HepG2 (cell line): ENCODE data around the gene JTB. TPM values are rescaled to one million over a fixed set of nuclear protein-coding genes. Genes with fewer than 3 reads are reported as not detected.
"Not testable (repeated sequence)": the region's sequence is repeated elsewhere in the genome, so short reads cannot be mapped to it uniquely, and the experiment has no call there.

Experiments used
- ATAC-seq: fragments of 200-7000 bp; cut with Tn5 transposase; 3 replicates; pipeline ENCODE4 v1.9.1; 2020; ENCODE audit warnings: mild to moderate bottlenecking, moderate library complexity
- BruUV-seq: library from RNA; stranded (reverse); fragments of 400-500 nt; replicated peaks from 2 replicates; lab custom pipeline; 2021; lab: Mats Ljungman, UMichigan
- CTCF ChIA-PET: fragments of 300-600 bp; formaldehyde crosslinking; extraction: SDS; loops from one replicate; lab custom pipeline; 2021; ENCODE audit warnings: low total read pairs, inconsistent platforms, low intra/inter-chr PET ratio; lab: Yijun Ruan, JAX
- POLR2A ChIA-PET: fragments of 350-600 bp; sonication (Branson Sonifier 250); formaldehyde crosslinking; loops from one replicate; lab custom pipeline; 2020; ENCODE audit warnings: antibody characterized with exemption, inconsistent platforms; lab: Yijun Ruan, JAX
- DNase-seq: peaks from one replicate; pipeline ENCODE4 v3.0.0-alpha.2; 2015; ENCODE audit warnings: low spot score
- FAIRE-seq: peaks from 3 replicates; lab custom pipeline; 2011; peaks lifted over from hg19 to GRCh38; lab: Jason Lieb, UNC
- H2AFZ ChIP-seq: one replicate; pipeline ENCODE4 v1.6.1; 2011; ENCODE audit warnings: low read length, inconsistent platforms
- H3K27ac ChIP-seq: fragments of 300-600 bp; 3 replicates; pipeline ENCODE4 v1.8.0; 2011; ENCODE audit warnings: mixed run types, mild to moderate bottlenecking, mixed read lengths, low read length, inconsistent platforms; ENCODE audit not compliant: insufficient read depth; ENCODE audit errors: extremely low read length
- H3K27me3 ChIP-seq, 2 experiments: fragments of 200-600 bp in 1 of 2; 2 replicates in 1 of 2; 3 replicates in 1 of 2; pipeline versions ENCODE4 v1.6.0 to v1.8.0; 2011; ENCODE audit warnings: low read length in 2 of 2, mild to moderate bottlenecking in 2 of 2, moderate library complexity in 2 of 2, inconsistent platforms in 1 of 2; ENCODE audit not compliant: insufficient read depth in 2 of 2, control insufficient read depth in 1 of 2
- H3K36me3 ChIP-seq, 2 experiments: fragments of 200-600 bp in 1 of 2; replicated peaks in 1 of 2; 2 replicates in 1 of 2; 3 replicates in 1 of 2; pipeline versions ENCODE4 v1.5.1 to v1.8.0; 2011; ENCODE audit warnings: low read length in 2 of 2, inconsistent platforms in 1 of 2; ENCODE audit not compliant: insufficient read depth in 2 of 2, control insufficient read depth in 1 of 2
- H3K4me1 ChIP-seq: 2 replicates; pipeline ENCODE4 v1.5.1; 2012; ENCODE audit warnings: low read length, inconsistent platforms; ENCODE audit not compliant: insufficient read depth
- H3K4me2 ChIP-seq: 2 replicates; pipeline ENCODE4 v1.6.0; 2011; ENCODE audit warnings: low read depth, low read length, inconsistent platforms
- H3K4me3 ChIP-seq, 3 experiments: fragments of 200-600 bp in 1 of 3; sonication (generic), shearing (Covaris generic) in 1 of 3; replicated peaks in 1 of 3; 2 replicates each; pipeline ENCODE4 v1.5.1; 2011 to 2016; ENCODE audit warnings: low read length in 3 of 3, inconsistent platforms in 2 of 3, low read depth in 2 of 3, mild to moderate bottlenecking in 2 of 3, control low read depth in 1 of 3, mixed read lengths in 1 of 3; ENCODE audit not compliant: insufficient read depth in 1 of 3
- H3K79me2 ChIP-seq: one replicate; pipeline ENCODE4 v1.6.1; 2011; ENCODE audit warnings: low read length, inconsistent platforms; ENCODE audit not compliant: insufficient read depth
- H3K9ac ChIP-seq: 2 replicates; pipeline ENCODE4 v1.6.0; 2011; ENCODE audit warnings: mild to moderate bottlenecking, low read depth, low read length, inconsistent platforms; ENCODE audit not compliant: insufficient read depth
- H3K9me3 ChIP-seq: 2 replicates; pipeline ENCODE4 v1.5.1; 2012; ENCODE audit warnings: mild to moderate bottlenecking, low read length
- H4K20me1 ChIP-seq: 2 replicates; pipeline ENCODE4 v1.6.0; 2011; ENCODE audit warnings: inconsistent platforms, mild to moderate bottlenecking, low read length, moderate library complexity; ENCODE audit not compliant: insufficient read depth
- ARID5B ChIP-seq: IDR thresholded peaks from 2 replicates; pipeline ENCODE4 v1.4.0; 2020; ENCODE audit warnings: mild to moderate bottlenecking, missing genetic modification reagents
- FOXA1 ChIP-seq, 2 experiments: fragments of 450-650 bp in 1 of 2; sonication (generic) in 1 of 2; formaldehyde crosslinking in 1 of 2; IDR thresholded peaks; 2 replicates each; pipeline versions ENCODE4 v1.4.0 to v1.6.1; 2016 to 2020; ENCODE audit warnings: missing genetic modification reagents in 1 of 2
- RCOR2 ChIP-seq: IDR thresholded peaks from 2 replicates; pipeline ENCODE4 v1.6.1; 2016; ENCODE audit warnings: missing biosample characterization, missing genetic modification reagents
- SPEN ChIP-seq: sonication (generic); formaldehyde crosslinking; IDR thresholded peaks from 2 replicates; pipeline ENCODE4 v1.5.1; 2020; ENCODE audit warnings: low read depth, mild to moderate bottlenecking, missing genetic modification reagents
- YEATS4 ChIP-seq: sonication (generic); formaldehyde crosslinking; IDR thresholded peaks from 2 replicates; pipeline ENCODE4 v1.4.0; 2020; ENCODE audit warnings: missing genetic modification reagents, borderline replicate concordance
- ZMYM3 ChIP-seq: sonication (generic); formaldehyde crosslinking; IDR thresholded peaks from 2 replicates; pipeline ENCODE4 v1.5.1; 2020; ENCODE audit warnings: mild to moderate bottlenecking, missing genetic modification reagents
- ZNF280D ChIP-seq: sonication (generic); formaldehyde crosslinking; IDR thresholded peaks from 2 replicates; pipeline ENCODE4 v1.5.1; 2020; ENCODE audit warnings: mild to moderate bottlenecking, missing genetic modification reagents
- WGBS: methylation state at CpG from one replicate; pipeline ENCODE4 v1.1.6; 2017; ENCODE audit warnings: low lambda C conversion rate; 5-methylcytosine and 5-hydroxymethylcytosine counted together
- in situ Hi-C: cut with HindIII; loops from 2 replicates; pipeline ENCODE4 v1.10.0; 2017; ENCODE audit warnings: low pct_unique_long_range_greater_than_20kb; ENCODE audit not compliant: extremely low pct_ligation_motif_present
- intact Hi-C: fragments of 100-400 bp; cut with micrococcal nuclease; formaldehyde crosslinking; loops from one replicate; pipeline ENCODE4 v1.10.0; 2022; ENCODE audit not compliant: unreplicated experiment
- polyA plus RNA-seq, 8 experiments: library from polyadenylated mRNA; depleted of rRNA in 3 of 8; stranded (reverse) in 7 of 8; unstranded in 1 of 8; fragments of >200 nt; fragmentation: Illumina TruSeq in 4 of 8; extraction: Trizol in 4 of 8; gene quantifications; 2 replicates each; pipeline versions ENCODE4 v1.2.1 to v1.2.3, GENCODE V29; 2011 to 2016; ENCODE audit warnings: low read depth in 4 of 8, missing spikeins in 1 of 8, mixed read lengths in 1 of 8; ENCODE audit not compliant: insufficient read depth in 1 of 8
- total RNA-seq, 5 experiments: library from RNA; depleted of rRNA; stranded (reverse); fragments of >200 nt; fragmentation: Illumina TruSeq; extraction: Trizol; gene quantifications; 2 replicates each; pipeline ENCODE4 v1.2.3, GENCODE V29; 2016; ENCODE audit warnings: low read depth in 1 of 5

Gene JTB
- total and polyA plus RNA-seq, 2 of the 13 experiments (the other 11 are each of a cell fraction or from before 2014, with no cell fraction given) = 96.7 to 99.2 TPM

GRCh38 chr1:153981735-153982134 lies 4.3 kb upstream of the JTB start:
- DNase-seq, CTCF ChIA-PET, H4K20me1 ChIP-seq, H3K27me3 ChIP-seq, POLR2A ChIA-PET, ATAC-seq, H3K36me3 ChIP-seq, H2AFZ ChIP-seq, FAIRE-seq, H3K9ac ChIP-seq, H3K9me3 ChIP-seq, H3K27ac ChIP-seq, intact Hi-C loops, H3K4me3 ChIP-seq, H3K4me2 ChIP-seq: not testable (repeated sequence)
- in situ Hi-C loops = loop anchor here (10.0 kb wide), 1 partner anchor 297 kb away; no protein-coding TSS in a partner anchor
- 93% methylated on average over 2 of the region's 2 CpGs for WGBS
- TSS peak; percentile 44 for BruUV-seq
- peaks cover 11% of the 10 kb centered on the region for H3K79me2 ChIP-seq
- peaks cover 24% of the 10 kb centered on the region for H3K4me1 ChIP-seq

- H3K9me3 ChIP-seq; H4K20me1 ChIP-seq; DNase-seq; H3K27me3 ChIP-seq; ATAC-seq; in situ Hi-C loops; BruUV-seq; CTCF ChIA-PET; intact Hi-C loops; TF ChIP-seq FOXA1 (IDR thresholded peaks at IDR 0.05): not testable (repeated sequence)
- Histone ChIP-seq H3K36me3 (peaks cover 1 to 12% of the 10 kb centered on the region in 2 experiments), H3K27ac (peak overlapping the region; percentile 88), H3K9ac (peak overlapping the region; percentile 88), H3K4me2 (peak overlapping the region; percentile 97), H3K4me1 (peaks cover 25% of the 10 kb centered on the region), H3K4me3 (peak overlapping the region; percentile 72 to 79 (median 77)), H2AFZ (peak overlapping the region; percentile 28), H3K79me2 (peaks cover 16% of the 10 kb centered on the region)
- FAIRE-seq = peak; percentile 40
- 26% methylated on average over 12 of the region's 12 CpGs for WGBS
- POLR2A ChIA-PET = interaction anchor here (1.4 to 4.4 kb wide), 8 partner anchors 8 to 345 kb away, joined by 3 to 209 read pairs (median 23); partner anchors contain the start of genes CHTOP, CREB3L4, CRTC2 and DENND4B
- TF ChIP-seq ZNF280D (CRISPR knock-in tag) = 0 out of 2 replicates have a peak, but pooled peaks have one; percentile 23
- TF ChIP-seq FOXA1 (CRISPR knock-in tag; IDR thresholded peaks at IDR 0.05) = 0 out of 2 replicates have a peak, but pooled peaks have one; percentile 16
- peak; percentile 22; the same call in 1 of the 2 replicates for TF ChIP-seq ZMYM3
- peak; percentile 30; the same call in 1 of the 2 replicates for TF ChIP-seq ARID5B (CRISPR knock-in tag)
- 0 out of 2 replicates have a peak, but pooled peaks have one; percentile 25 for TF ChIP-seq YEATS4
- 0 out of 2 replicates have a peak, but pooled peaks have one; percentile 25 for TF ChIP-seq SPEN
- TF ChIP-seq RCOR2 (CRISPR knock-in tag) = peak; percentile 30; the same call in 1 of the 2 replicates
Measured at GRCh38 chr1:153979091-153979490, 1.6 kb upstream of the JTB start.
